ENCODE data around the gene CARHSP1. TPM values are rescaled to one million over a fixed set of nuclear protein-coding genes. Genes with fewer than 3 reads are reported as not detected.
"Not testable (repeated sequence)": the region's sequence is repeated elsewhere in the genome, so short reads cannot be mapped to it uniquely, and the experiment has no call there.

The CARHSP1 gene
- polyA plus RNA-seq, 1 experiment = 65.5 TPM

DNA sequence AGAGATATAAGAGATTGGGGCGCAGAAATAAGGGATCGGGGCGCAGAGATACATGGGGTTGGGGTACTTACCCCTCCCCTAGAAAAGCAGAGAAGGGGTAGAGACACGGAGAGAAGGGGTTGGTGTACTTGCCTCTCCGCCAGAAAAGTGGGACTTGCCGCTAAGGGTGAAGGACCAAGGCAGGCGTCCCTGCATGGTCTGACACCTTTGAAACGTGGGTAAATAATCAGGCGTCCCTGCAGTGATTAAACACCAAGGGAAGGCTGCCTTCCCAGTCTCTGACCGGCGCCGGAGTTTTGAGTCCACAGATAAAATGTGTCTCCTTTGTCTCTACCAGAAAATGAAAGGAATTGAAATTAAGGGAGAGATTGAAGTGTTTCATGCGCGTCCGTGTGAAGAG is 31.2 kb downstream of the CARHSP1 start:
- H3K4me3 ChIP-seq (ENCODE audit: low read depth, low read length); H3K27me3 ChIP-seq (ENCODE audit: control insufficient read depth, insufficient read depth, low read length); POLR2A ChIA-PET; H3K9me3 ChIP-seq (ENCODE audit: control insufficient read depth, insufficient read depth, low read length); DNase-seq (ENCODE audit: low read depth, low spot score); H3K27ac ChIP-seq (ENCODE audit: low read depth, low read length); CTCF ChIA-PET: not testable (repeated sequence)

DNA sequence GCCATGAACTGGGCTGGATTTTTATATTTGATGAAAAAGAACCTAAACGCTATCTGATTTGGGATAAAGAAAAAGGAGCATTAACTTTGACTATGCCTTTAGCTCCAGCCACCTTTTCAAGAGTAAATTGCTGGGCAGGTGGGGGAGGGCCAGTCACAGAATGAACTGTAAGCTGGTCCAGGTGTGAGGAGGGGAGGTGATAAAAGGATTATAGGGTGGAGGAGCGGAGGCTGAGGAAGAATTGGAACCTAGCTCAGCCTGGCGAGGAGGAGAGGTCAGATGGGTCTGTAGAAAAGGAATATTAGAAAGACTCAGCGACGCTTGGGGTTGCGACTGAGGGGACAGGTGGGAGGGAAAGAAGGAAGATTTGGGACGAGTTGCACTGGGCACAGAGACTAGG is 32.0 kb downstream of the CARHSP1 start:
- H3K4me3 ChIP-seq (ENCODE audit: low read depth, low read length); DNase-seq (ENCODE audit: low read depth, low spot score); H3K27ac ChIP-seq (ENCODE audit: low read depth, low read length); POLR2A ChIA-PET; H3K27me3 ChIP-seq (ENCODE audit: control insufficient read depth, insufficient read depth, low read length); H3K9me3 ChIP-seq (ENCODE audit: control insufficient read depth, insufficient read depth, low read length); CTCF ChIA-PET: not testable (repeated sequence)

DNA sequence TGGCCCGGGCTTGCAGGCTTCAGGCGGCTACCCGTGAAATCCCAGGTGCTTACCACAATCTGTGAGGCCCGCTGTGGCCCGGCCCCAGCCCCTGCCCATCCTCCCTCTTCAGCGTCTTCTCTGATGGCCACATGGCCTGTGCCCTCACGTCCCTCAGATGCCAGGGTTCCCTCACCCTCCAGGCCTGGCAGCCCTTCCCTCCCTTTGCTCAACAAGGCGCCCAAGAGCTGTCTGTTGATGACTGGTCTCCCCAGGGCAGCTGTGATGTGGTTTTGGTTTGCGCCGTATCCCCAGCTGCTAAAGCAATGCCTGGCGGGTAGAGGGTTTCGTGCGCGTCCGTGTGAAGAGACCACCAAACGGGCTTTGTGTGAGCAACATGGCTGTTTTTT is 36.1 kb downstream of the CARHSP1 start:
- ChIA-PET CTCF (no interaction called here), POLR2A (no interaction called here)
- H3K4me3 ChIP-seq (ENCODE audit: low read depth, low read length) = no peak overlapping the region
- no peaks in the 10 kb centered on the region for H3K27me3 ChIP-seq (ENCODE audit: control insufficient read depth, insufficient read depth, low read length)
- H3K9me3 ChIP-seq (ENCODE audit: control insufficient read depth, insufficient read depth, low read length) = no peaks in the 10 kb centered on the region; the same call in 1 of the 2 replicates
- no peak overlapping the region for H3K27ac ChIP-seq (ENCODE audit: low read depth, low read length)
- no peak for DNase-seq (ENCODE audit: low read depth, low spot score)
- TF ChIP-seq, protein P1, sequence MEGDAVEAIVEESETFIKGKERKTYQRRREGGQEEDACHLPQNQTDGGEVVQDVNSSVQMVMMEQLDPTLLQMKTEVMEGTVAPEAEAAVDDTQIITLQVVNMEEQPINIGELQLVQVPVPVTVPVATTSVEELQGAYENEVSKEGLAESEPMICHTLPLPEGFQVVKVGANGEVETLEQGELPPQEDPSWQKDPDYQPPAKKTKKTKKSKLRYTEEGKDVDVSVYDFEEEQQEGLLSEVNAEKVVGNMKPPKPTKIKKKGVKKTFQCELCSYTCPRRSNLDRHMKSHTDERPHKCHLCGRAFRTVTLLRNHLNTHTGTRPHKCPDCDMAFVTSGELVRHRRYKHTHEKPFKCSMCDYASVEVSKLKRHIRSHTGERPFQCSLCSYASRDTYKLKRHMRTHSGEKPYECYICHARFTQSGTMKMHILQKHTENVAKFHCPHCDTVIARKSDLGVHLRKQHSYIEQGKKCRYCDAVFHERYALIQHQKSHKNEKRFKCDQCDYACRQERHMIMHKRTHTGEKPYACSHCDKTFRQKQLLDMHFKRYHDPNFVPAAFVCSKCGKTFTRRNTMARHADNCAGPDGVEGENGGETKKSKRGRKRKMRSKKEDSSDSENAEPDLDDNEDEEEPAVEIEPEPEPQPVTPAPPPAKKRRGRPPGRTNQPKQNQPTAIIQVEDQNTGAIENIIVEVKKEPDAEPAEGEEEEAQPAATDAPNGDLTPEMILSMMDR (IDR thresholded peaks at IDR 0.05; ENCODE audit: low read depth, low read length) = no peak

DNA sequence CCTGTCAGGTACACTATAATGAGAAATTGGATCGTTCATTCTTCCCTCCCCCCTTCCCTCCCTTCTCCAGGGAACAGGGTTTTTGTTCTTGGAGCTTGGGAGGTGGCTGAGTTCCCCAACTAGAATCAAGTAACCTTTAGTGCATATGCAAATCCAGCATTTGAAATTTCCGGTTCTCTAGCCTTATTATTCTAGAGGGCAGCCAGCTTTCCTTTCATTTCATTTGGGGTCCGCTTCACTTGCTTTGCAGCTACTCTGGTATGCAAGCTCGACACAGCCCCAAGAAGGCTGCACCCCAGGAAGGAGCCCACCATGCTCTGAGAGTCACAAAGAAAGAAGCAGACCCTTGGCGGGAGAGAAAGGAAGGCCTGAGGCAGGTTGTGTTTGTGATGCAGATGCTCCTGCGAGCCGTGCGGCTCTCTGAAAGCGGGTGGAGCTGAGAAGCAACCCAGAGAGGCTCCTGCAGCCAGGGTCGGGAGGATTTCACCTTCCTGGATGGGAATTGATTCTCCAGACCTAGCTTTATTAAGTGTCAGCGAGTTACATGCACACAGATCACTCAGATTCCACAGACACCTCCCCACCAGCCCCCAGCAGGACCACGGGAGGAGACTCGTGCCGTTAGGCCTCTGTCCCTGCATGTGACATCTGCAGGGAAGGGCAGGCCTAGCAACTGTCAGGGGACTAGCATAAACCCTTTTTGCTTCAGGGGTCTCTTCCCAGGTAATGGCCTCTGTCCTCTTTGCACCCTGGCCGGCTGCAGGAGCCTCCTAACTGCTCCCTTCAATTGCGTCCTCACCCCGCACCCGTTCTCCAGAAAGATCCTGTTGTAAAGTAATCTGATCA is 36.7 kb downstream of the CARHSP1 start:
- DNase-seq (ENCODE audit: low read depth, low spot score) = no peak
- POLR2A ChIA-PET = no interaction called here
- H3K27ac ChIP-seq (ENCODE audit: low read depth, low read length) = no peak overlapping the region
- no peaks in the 10 kb centered on the region for H3K27me3 ChIP-seq (ENCODE audit: control insufficient read depth, insufficient read depth, low read length)
- no peak overlapping the region for H3K4me3 ChIP-seq (ENCODE audit: low read depth, low read length)
- TF ChIP-seq, protein P1 (IDR thresholded peaks at IDR 0.05; ENCODE audit: low read depth, low read length) = no peak
- CTCF ChIA-PET = no interaction called here
- H3K9me3 ChIP-seq (ENCODE audit: control insufficient read depth, insufficient read depth, low read length) = no peaks in the 10 kb centered on the region; the same call in 1 of the 2 replicates

DNA sequence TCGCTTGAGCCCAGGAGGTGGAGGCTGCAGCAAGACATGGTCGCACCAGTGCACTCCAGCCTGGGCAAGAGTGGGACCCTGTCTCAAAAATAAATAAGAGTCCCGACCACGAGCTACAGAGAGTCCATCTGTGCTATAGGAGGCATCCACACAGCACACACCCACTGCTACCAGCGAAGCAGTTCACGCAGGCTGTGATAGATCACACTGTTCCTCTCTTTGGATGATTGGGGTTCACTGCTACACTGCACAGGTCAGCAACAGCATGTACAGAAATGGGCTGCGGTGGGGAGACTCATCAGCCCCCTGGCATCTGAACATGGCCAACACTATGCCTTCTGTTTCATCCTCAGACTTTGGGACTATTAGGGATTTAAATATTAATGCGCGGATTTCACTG is 37.4 kb downstream of the CARHSP1 start:
- ChIA-PET CTCF (no interaction called here), POLR2A (no interaction called here)
- H3K27me3 ChIP-seq (ENCODE audit: control insufficient read depth, insufficient read depth, low read length) = no peaks in the 10 kb centered on the region
- no peaks in the 10 kb centered on the region; the same call in 1 of the 2 replicates for H3K9me3 ChIP-seq (ENCODE audit: control insufficient read depth, insufficient read depth, low read length)
- TF ChIP-seq, protein P1 (IDR thresholded peaks at IDR 0.05; ENCODE audit: low read depth, low read length) = no peak
- no peak overlapping the region for H3K27ac ChIP-seq (ENCODE audit: low read depth, low read length)
- DNase-seq (ENCODE audit: low read depth, low spot score) = no peak
- H3K4me3 ChIP-seq (ENCODE audit: low read depth, low read length) = no peak overlapping the region

DNA sequence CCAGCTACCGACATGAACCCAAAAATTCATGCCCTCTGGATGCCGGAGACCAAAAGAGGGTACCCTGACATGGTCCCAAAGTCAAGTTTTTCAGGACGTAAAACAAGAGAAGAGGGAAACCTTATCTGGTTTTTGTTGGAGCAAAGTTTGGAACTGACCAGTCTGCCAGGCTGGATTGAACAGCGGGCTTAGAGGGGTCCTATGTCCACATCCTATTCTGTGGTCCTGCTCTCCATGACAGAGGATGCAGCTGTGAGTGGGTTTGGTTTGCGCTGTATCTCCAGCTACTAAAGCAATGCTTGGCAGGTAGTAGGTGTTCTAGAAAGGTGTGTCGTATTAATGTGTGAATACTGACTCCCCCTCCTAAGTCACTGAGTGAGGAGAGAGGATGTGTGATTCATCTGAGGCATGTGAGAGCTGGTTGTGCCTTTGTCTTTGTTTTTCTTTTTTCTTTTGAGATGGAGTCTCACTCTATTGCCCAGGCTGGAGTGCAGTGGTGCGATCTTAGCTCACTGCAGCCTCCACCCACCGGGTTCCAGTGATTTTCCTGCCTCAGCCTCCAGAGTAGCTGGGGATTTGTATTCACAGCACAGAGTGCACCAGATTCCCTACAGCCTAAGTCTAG is 40.2 kb downstream of the CARHSP1 start:
- Histone ChIP-seq H3K27me3 (ENCODE audit: control insufficient read depth, insufficient read depth, low read length) (no peaks in the 10 kb centered on the region), H3K27ac (ENCODE audit: low read depth, low read length) (no peak overlapping the region), H3K4me3 (ENCODE audit: low read depth, low read length) (no peak overlapping the region), H3K9me3 (ENCODE audit: control insufficient read depth, insufficient read depth, low read length) (no peaks in the 10 kb centered on the region; the same call in 1 of the 2 replicates)
- TF ChIP-seq, protein P1 (IDR thresholded peaks at IDR 0.05; ENCODE audit: low read depth, low read length) = no peak
- CTCF ChIA-PET = interaction anchor here (0.8 kb wide), 1 partner anchor 180 kb away, joined by 3 read pairs; no protein-coding TSS in a partner anchor
- POLR2A ChIA-PET = no interaction called here
- no peak for DNase-seq (ENCODE audit: low read depth, low spot score)

All from AG04450 (cell line).